Fibroblast of mammary gland (primary cell): ENCODE results near the gene PCSK6.
"Not testable (repeated sequence)": the region's sequence is repeated elsewhere in the genome, so short reads cannot be mapped to it uniquely, and the experiment has no call there.

Source experiments
- DNase-seq: peaks from one replicate; pipeline ENCODE4 v3.0.0-alpha.2; 2010; ENCODE audit warnings: low read depth
- H3K4me3 ChIP-seq: 2 replicates; pipeline ENCODE4 v1.5.1; 2011; ENCODE audit warnings: low read depth, mild to moderate bottlenecking, low read length, moderate library complexity; ENCODE audit not compliant: control insufficient read depth
- CTCF ChIP-seq: conservative IDR thresholded peaks from 2 replicates; pipeline ENCODE4 v1.5.1; 2011; ENCODE audit warnings: low read depth, low read length, inconsistent platforms; ENCODE audit not compliant: control insufficient read depth, insufficient read depth

PCSK6 gene

DNA sequence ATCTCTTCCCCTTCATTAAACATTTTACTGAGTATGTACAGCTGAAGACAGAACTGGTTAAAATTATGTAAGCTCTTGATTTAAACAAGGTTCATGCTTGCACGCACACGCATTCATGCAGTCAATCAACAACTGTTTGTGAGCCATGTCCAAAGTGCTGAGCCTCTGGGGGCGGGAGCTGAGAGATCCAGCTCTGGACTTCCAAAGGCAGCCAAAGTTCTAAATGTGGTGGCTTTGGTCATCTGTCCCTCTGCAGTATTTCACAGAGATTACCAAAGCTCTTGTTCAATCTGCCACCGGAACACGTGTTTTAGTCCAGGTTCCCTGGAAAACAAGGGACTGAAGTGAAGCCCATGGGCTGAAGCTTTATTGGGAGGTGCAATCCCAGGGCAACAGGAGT, 142.1 kb downstream of the PCSK6 start:
- DNase-seq, result no peak
- H3K4me3 ChIP-seq, result no peak overlapping the region
- no peak for TF ChIP-seq CTCF

DNA sequence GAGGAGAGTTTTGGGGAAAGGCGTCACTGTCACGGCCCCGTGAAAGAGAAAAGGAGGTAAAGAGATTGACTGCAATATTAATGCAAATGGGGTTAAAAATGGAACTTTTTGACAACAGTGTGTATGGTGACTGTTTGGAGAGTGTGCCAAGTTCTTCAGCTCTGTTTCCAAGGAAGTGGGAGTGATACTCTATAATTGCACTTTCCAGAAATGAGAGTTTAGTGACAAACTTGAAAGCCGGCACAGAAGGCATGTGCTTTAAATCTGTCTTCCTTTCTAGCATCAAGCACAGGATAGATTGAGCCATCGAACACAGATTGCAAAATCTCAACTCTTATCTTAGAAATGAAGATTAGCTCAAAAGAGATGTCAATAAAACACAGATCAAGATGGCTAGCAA, 142.6 kb downstream of the PCSK6 start:
- DNase-seq, result no peak
- H3K4me3 ChIP-seq, result no peak overlapping the region
- TF ChIP-seq CTCF, result no peak

- TF ChIP-seq CTCF, result no peak
- no peak for DNase-seq
These were observed 147.5 kb downstream of the PCSK6 start for GRCh38 chr15:101342056-101342455.

DNA sequence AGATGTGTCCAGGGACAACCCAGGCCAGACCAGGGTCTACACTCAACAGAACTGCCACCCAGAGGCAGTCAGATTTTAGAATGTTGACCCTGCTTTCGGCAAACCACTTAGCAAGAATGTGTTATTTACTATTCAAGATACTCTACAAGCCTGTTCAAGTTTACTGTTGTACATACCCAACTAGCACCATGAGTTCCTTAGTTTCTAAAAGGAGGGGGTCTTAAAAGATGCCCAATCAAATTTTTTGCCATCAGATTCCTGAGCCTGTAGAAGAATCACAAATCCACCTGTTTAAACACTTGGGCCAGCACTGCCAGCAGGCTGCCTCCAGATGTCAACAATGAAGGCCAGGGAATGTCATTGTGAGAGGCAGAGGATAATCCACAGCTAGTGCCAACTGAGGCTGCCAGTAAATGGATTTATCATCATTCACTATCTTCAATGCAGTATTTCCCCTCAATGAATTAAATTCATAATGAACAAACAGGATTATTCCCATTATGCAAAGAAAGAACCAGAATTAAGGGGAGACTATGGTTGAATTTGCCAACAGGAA, 150.9 kb downstream of the PCSK6 start:
- DNase-seq, result no peak
- no peak for TF ChIP-seq CTCF
- H3K4me3 ChIP-seq, result no peak overlapping the region

More at GRCh38 chr15:101342056-101342455, 147.5 kb downstream of the PCSK6 start:
- no peak overlapping the region for H3K4me3 ChIP-seq

DNA sequence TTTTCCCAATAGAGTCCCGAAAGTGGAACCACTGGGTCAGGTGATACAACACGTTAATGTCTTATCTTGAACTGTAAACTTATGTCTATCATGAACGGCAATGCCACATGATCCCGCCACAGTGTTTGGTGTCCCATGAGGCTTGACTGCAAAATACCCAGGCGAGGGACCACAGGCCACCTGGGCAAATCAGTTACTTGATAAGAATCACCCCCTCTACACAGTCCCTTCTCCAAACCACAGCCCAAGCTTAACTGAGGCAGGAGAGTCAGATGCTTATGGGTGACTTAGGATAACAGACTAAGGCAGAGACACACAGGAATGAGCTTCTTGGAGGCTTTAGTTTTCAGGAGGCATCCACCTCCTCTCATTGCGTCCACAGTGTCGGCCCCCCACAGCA, 151.5 kb downstream of the PCSK6 start:
- DNase-seq, result no peak
- TF ChIP-seq CTCF, result no peak
- H3K4me3 ChIP-seq, result no peak overlapping the region

GRCh38 chr15:101333907-101334789, 155.4 kb downstream of the PCSK6 start:
- not testable (repeated sequence) for H3K4me3 ChIP-seq, DNase-seq

GRCh38 chr15:101332061-101332467, 157.4 kb downstream of the PCSK6 start:
- H3K4me3 ChIP-seq, result no peak overlapping the region
- DNase-seq, result no peak
- TF ChIP-seq CTCF, result no peak
